H9 (cell line): Measurements from ENCODE around the gene COL4A2. TPM values are rescaled to one million over a fixed set of nuclear protein-coding genes. Genes with fewer than 3 reads are reported as not detected.

Source experiments
- DNase-seq: peaks from one replicate; pipeline ENCODE4 v3.0.0-alpha.2; 2017
- H2AFZ ChIP-seq: one replicate; pipeline ENCODE4 v1.6.1; 2013; ENCODE audit warnings: mild to moderate bottlenecking, low read length, control low read depth, moderate library complexity
- H2AK5ac ChIP-seq: 2 replicates; pipeline ENCODE4 v1.6.1; 2013; ENCODE audit warnings: low read length, control low read depth, mixed read lengths; ENCODE audit not compliant: insufficient read length
- H2BK120ac ChIP-seq: one replicate; pipeline ENCODE4 v1.6.1; 2013; ENCODE audit warnings: low read depth, mild to moderate bottlenecking, low read length, control low read depth, inconsistent platforms; ENCODE audit not compliant: poor library complexity, severe bottlenecking
- H2BK12ac ChIP-seq: 2 replicates; pipeline ENCODE4 v1.6.1; 2013; ENCODE audit warnings: low read length, control low read depth, mixed read lengths, low read depth; ENCODE audit not compliant: insufficient read length
- H2BK15ac ChIP-seq: 2 replicates; pipeline ENCODE4 v1.6.1; 2013; ENCODE audit warnings: low read depth, low read length, control low read depth
- H2BK20ac ChIP-seq: one replicate; pipeline ENCODE4 v1.6.1; 2013; ENCODE audit warnings: low read depth, mild to moderate bottlenecking, low read length, control low read depth, inconsistent platforms; ENCODE audit not compliant: poor library complexity, severe bottlenecking
- H2BK5ac ChIP-seq: 2 replicates; pipeline ENCODE4 v1.6.1; 2013; ENCODE audit warnings: low read length, control low read depth, mixed read lengths; ENCODE audit not compliant: insufficient read length
- H3K14ac ChIP-seq: 2 replicates; pipeline ENCODE4 v1.6.1; 2013; ENCODE audit warnings: low read length, control low read depth; ENCODE audit not compliant: insufficient read depth
- H3K18ac ChIP-seq: 2 replicates; pipeline ENCODE4 v1.6.1; 2013; ENCODE audit warnings: low read depth, mild to moderate bottlenecking, mixed read lengths, low read length, control low read depth; ENCODE audit not compliant: insufficient read length
- H3K23ac ChIP-seq: 2 replicates; pipeline ENCODE4 v1.6.1; 2013; ENCODE audit warnings: low read length, control low read depth, mixed read lengths, low read depth; ENCODE audit not compliant: insufficient read length
- H3K23me2 ChIP-seq: 2 replicates; pipeline ENCODE4 v1.6.1; 2013; ENCODE audit warnings: low read depth, mild to moderate bottlenecking, mixed read lengths, low read length, control low read depth; ENCODE audit not compliant: insufficient read length, poor library complexity, severe bottlenecking
- H3K27ac ChIP-seq: 2 replicates; pipeline ENCODE4 v1.5.1; 2013; ENCODE audit warnings: low read length, control low read depth, mixed read lengths, low read depth; ENCODE audit not compliant: insufficient read length
- H3K27me3 ChIP-seq: 2 replicates; pipeline ENCODE4 v1.6.1; 2013; ENCODE audit warnings: low read length, control low read depth, inconsistent platforms; ENCODE audit not compliant: insufficient read depth
- H3K4ac ChIP-seq: 2 replicates; pipeline ENCODE4 v1.6.1; 2013; ENCODE audit warnings: low read depth, mild to moderate bottlenecking, control low read depth, inconsistent platforms, low read length, moderate library complexity
- H3K4me1 ChIP-seq: 2 replicates; pipeline ENCODE4 v1.6.1; 2013; ENCODE audit warnings: low read length, control low read depth, inconsistent platforms; ENCODE audit not compliant: insufficient read depth
- H3K4me2 ChIP-seq: 2 replicates; pipeline ENCODE4 v1.6.1; 2013; ENCODE audit warnings: low read length, control low read depth, mixed read lengths; ENCODE audit not compliant: insufficient read length, insufficient read depth
- H3K56ac ChIP-seq: 2 replicates; pipeline ENCODE4 v1.6.1; 2013; ENCODE audit warnings: low read depth, mild to moderate bottlenecking, mixed read lengths, low read length, control low read depth; ENCODE audit not compliant: insufficient read length
- H3K79me1 ChIP-seq: 2 replicates; pipeline ENCODE4 v1.6.1; 2013; ENCODE audit warnings: low read depth, mild to moderate bottlenecking, moderate library complexity, low read length, control low read depth, inconsistent platforms; ENCODE audit not compliant: insufficient read depth, poor library complexity, severe bottlenecking
- H3K79me2 ChIP-seq: 2 replicates; pipeline ENCODE4 v1.6.1; 2013; ENCODE audit warnings: low read length, control low read depth, inconsistent platforms; ENCODE audit not compliant: insufficient read depth
- H3K9ac ChIP-seq: 2 replicates; pipeline ENCODE4 v1.6.1; 2013; ENCODE audit warnings: low read length, control low read depth, mixed read lengths; ENCODE audit not compliant: insufficient read length; ENCODE audit errors: extremely low read depth
- H3K9me3 ChIP-seq: one replicate; pipeline ENCODE4 v1.6.1; 2013; ENCODE audit warnings: low read depth, low read length, inconsistent platforms; ENCODE audit not compliant: control insufficient read depth
- H3T11ph ChIP-seq: one replicate; pipeline ENCODE4 v1.6.1; 2013; ENCODE audit warnings: mild to moderate bottlenecking, low read length, control low read depth, inconsistent platforms
- H4K20me1 ChIP-seq: one replicate; pipeline ENCODE4 v1.6.1; 2013; ENCODE audit not compliant: control insufficient read depth, insufficient read length, insufficient read depth
- H4K5ac ChIP-seq: 2 replicates; pipeline ENCODE4 v1.6.1; 2013; ENCODE audit warnings: low read depth, mild to moderate bottlenecking, mixed read lengths, low read length, control low read depth; ENCODE audit not compliant: insufficient read length
- H4K8ac ChIP-seq: replicated peaks from 2 replicates; pipeline ENCODE4 v1.6.1; 2013; ENCODE audit warnings: low read length, control low read depth, mixed read lengths, low read depth; ENCODE audit not compliant: insufficient read length
- H4K91ac ChIP-seq: 2 replicates; pipeline ENCODE4 v1.6.1; 2013; ENCODE audit warnings: low read depth, mild to moderate bottlenecking, moderate library complexity, mixed read lengths, low read length, control low read depth; ENCODE audit not compliant: insufficient read length
- H3K27ac Mint-ChIP-seq, 3 experiments: 2 replicates in 2 of 3; 3 replicates in 1 of 3; pipeline ENCODE4 v1.8.0; 2020 to 2021; ENCODE audit warnings: mixed read lengths in 3 of 3, mild to moderate bottlenecking in 1 of 3, moderate library complexity in 1 of 3
- H3K27me3 Mint-ChIP-seq: 2 replicates; pipeline ENCODE4 v1.8.0; 2021; ENCODE audit warnings: low read depth, mild to moderate bottlenecking, moderate library complexity, mixed read lengths
- H3K36me3 Mint-ChIP-seq, 3 experiments: 2 replicates in 2 of 3; 3 replicates in 1 of 3; pipeline ENCODE4 v1.8.0; 2020 to 2021; ENCODE audit warnings: low read depth in 3 of 3, mixed read lengths in 3 of 3; ENCODE audit not compliant: insufficient read depth in 1 of 3
- H3K4me1 Mint-ChIP-seq, 2 experiments: 2 replicates each; pipeline ENCODE4 v1.8.0; 2020; ENCODE audit warnings: mixed read lengths in 2 of 2
- H3K4me3 Mint-ChIP-seq, 2 experiments: 2 replicates in 1 of 2; 3 replicates in 1 of 2; pipeline ENCODE4 v1.8.0; 2020 to 2021; ENCODE audit warnings: mild to moderate bottlenecking in 2 of 2, mixed read lengths in 2 of 2, moderate library complexity in 1 of 2
- H3K9me3 Mint-ChIP-seq, 2 experiments: 2 replicates in 1 of 2; 3 replicates in 1 of 2; pipeline ENCODE4 v1.8.0; 2020; ENCODE audit warnings: mild to moderate bottlenecking in 2 of 2, mixed read lengths in 2 of 2, moderate library complexity in 1 of 2
- WGBS: extraction: QIAGEN DNeasy Blood & Tissue Kit; methylation state at CpG from one replicate; pipeline ENCODE4 v1.1.7; 2013; ENCODE audit warnings: missing lambda C conversion rate, low lambda C conversion rate, mixed read lengths; ENCODE audit not compliant: insufficient read length; ENCODE audit errors: extremely low coverage; 5-methylcytosine and 5-hydroxymethylcytosine counted together
- total RNA-seq: library from RNA; stranded (reverse); gene quantifications from 2 replicates; pipeline ENCODE4 v1.2.1, GENCODE V29; 2021
- TF ChIP-seq, protein P1 (sequence below): fragments of 200-600 bp; sonication (generic); conservative IDR thresholded peaks from 3 replicates; pipeline ENCODE4 v1.8.0; 2021; ENCODE audit warnings: antibody characterized with exemption, mild to moderate bottlenecking

The COL4A2 gene
- total RNA-seq, 1 experiment from 2014 or later, result 76.5 TPM

- H3K23ac ChIP-seq, result no peak overlapping the region
- H3K79me1 ChIP-seq, result no peaks in the 10 kb centered on the region
- no peak overlapping the region for H4K5ac ChIP-seq
- no peak overlapping the region for H3K27ac ChIP-seq
- H3K4me3 Mint-ChIP-seq, result no peak overlapping the region
- TF ChIP-seq, protein P1, sequence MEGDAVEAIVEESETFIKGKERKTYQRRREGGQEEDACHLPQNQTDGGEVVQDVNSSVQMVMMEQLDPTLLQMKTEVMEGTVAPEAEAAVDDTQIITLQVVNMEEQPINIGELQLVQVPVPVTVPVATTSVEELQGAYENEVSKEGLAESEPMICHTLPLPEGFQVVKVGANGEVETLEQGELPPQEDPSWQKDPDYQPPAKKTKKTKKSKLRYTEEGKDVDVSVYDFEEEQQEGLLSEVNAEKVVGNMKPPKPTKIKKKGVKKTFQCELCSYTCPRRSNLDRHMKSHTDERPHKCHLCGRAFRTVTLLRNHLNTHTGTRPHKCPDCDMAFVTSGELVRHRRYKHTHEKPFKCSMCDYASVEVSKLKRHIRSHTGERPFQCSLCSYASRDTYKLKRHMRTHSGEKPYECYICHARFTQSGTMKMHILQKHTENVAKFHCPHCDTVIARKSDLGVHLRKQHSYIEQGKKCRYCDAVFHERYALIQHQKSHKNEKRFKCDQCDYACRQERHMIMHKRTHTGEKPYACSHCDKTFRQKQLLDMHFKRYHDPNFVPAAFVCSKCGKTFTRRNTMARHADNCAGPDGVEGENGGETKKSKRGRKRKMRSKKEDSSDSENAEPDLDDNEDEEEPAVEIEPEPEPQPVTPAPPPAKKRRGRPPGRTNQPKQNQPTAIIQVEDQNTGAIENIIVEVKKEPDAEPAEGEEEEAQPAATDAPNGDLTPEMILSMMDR, result no peak
- no peak overlapping the region for H3K9ac ChIP-seq
- H2AK5ac ChIP-seq, result no peak overlapping the region
- no peak overlapping the region for H3K4me2 ChIP-seq
- H3K9me3 Mint-ChIP-seq, result no peaks in the 10 kb centered on the region
- H2BK120ac ChIP-seq, result no peak overlapping the region
- DNase-seq, result no peak
- no peaks in the 10 kb centered on the region for H3K23me2 ChIP-seq
- H2BK15ac ChIP-seq, result no peak overlapping the region
- H2BK5ac ChIP-seq, result no peak overlapping the region
- no peak overlapping the region for H3T11ph ChIP-seq
- H3K27ac Mint-ChIP-seq, result peak overlapping the region; percentile 39 to 75 (median 60); a peak in 5 of 7 replicates
- H3K18ac ChIP-seq, result peak overlapping the region; percentile 11
- H4K8ac ChIP-seq, result no peak overlapping the region
- H2BK20ac ChIP-seq, result no peak overlapping the region
- no peaks in the 10 kb centered on the region for H3K79me2 ChIP-seq
- H3K4me1 ChIP-seq, result peaks cover 4% of the 10 kb centered on the region
- no peak overlapping the region for H3K4ac ChIP-seq
- no peak overlapping the region for H4K91ac ChIP-seq
- H2AFZ ChIP-seq, result no peak overlapping the region
- H3K27me3 Mint-ChIP-seq, result no peaks in the 10 kb centered on the region
- no peaks in the 10 kb centered on the region for H3K27me3 ChIP-seq
- no peaks in the 10 kb centered on the region for H3K9me3 ChIP-seq
- no peak overlapping the region for H3K56ac ChIP-seq
- peaks cover 21 to 33% of the 10 kb centered on the region in 2 experiments for H3K4me1 Mint-ChIP-seq
- no peaks in the 10 kb centered on the region for H4K20me1 ChIP-seq
- no peak overlapping the region for H2BK12ac ChIP-seq
- WGBS, result no CpG with 5 or more reads among the region's 5 CpGs
- peaks cover 2 to 9% (median 9%) of the 10 kb centered on the region in 3 experiments; a peak in 4 of 7 replicates for H3K36me3 Mint-ChIP-seq
- H3K14ac ChIP-seq, result 0 out of 2 replicates have a peak overlapping the region, but pooled peaks have one; percentile 28
Observed at GRCh38 chr13:110354715-110355473, 47.8 kb downstream of the COL4A2 start.
